DMS53 treated with DMSO at 0.1 percent for 48 hours (cell line): ENCODE results near the gene KIT.

Source experiments
- DNase-seq: peaks from one replicate; lab custom pipeline; 2025; ENCODE audit not compliant: unreplicated experiment; lab: John Stamatoyannopoulos, UW

The KIT gene

GRCh38 chr4:54659749-54660535 lies 2.2 kb downstream of the KIT start:
- DNase-seq = no peak

GRCh38 chr4:54660591-54660990 lies 2.8 kb downstream of the KIT start:
- no peak for DNase-seq

GRCh38 chr4:54661169-54661568 lies 3.4 kb downstream of the KIT start:
- DNase-seq = no peak

- no peak for DNase-seq
Measured at GRCh38 chr4:54661686-54662085, 3.9 kb downstream of the KIT start.

- DNase-seq = no peak
Measured at GRCh38 chr4:54662123-54662522, 4.4 kb downstream of the KIT start.

- no peak for DNase-seq
Measured at GRCh38 chr4:54662901-54663585, 5.3 kb downstream of the KIT start.

GRCh38 chr4:54664400-54664799 lies 6.6 kb downstream of the KIT start:
- no peak for DNase-seq

GRCh38 chr4:54668014-54668611 lies 10.4 kb downstream of the KIT start:
- no peak for DNase-seq

GRCh38 chr4:54669831-54670230 lies 12.1 kb downstream of the KIT start:
- no peak for DNase-seq

- no peak for DNase-seq
Measured at GRCh38 chr4:54675721-54676461, 18.1 kb downstream of the KIT start.

- DNase-seq = no peak
Measured at GRCh38 chr4:54676658-54677057, 18.9 kb downstream of the KIT start.

- no peak for DNase-seq
Measured at GRCh38 chr4:54677416-54677815, 19.7 kb downstream of the KIT start.

- DNase-seq = no peak
Measured at GRCh38 chr4:54677853-54678650, 20.3 kb downstream of the KIT start.

- no peak for DNase-seq
Measured at GRCh38 chr4:54678826-54679225, 21.1 kb downstream of the KIT start.

- no peak for DNase-seq
Measured at GRCh38 chr4:54679813-54680212, 22.1 kb downstream of the KIT start.

- DNase-seq = no peak
Measured at GRCh38 chr4:54683616-54684346, 26.0 kb downstream of the KIT start.

GRCh38 chr4:54685810-54686209 lies 28.1 kb downstream of the KIT start:
- no peak for DNase-seq

GRCh38 chr4:54687887-54688841 lies 30.4 kb downstream of the KIT start:
- no peak for DNase-seq

- DNase-seq = no peak
Measured at GRCh38 chr4:54695337-54695736, 37.6 kb downstream of the KIT start.
